Keratinocyte (primary cell): ENCODE measurements around the gene KLK7. TPM values are rescaled to one million over a fixed set of nuclear protein-coding genes. Genes with fewer than 3 reads are reported as not detected.

ENCODE experiments used
- DNase-seq: peaks from one replicate; pipeline ENCODE4 v3.0.0-alpha.2; 2011; ENCODE audit warnings: low read depth, missing footprints, low spot score
- FAIRE-seq: peaks from 2 replicates; lab custom pipeline; 2011; peaks lifted over from hg19 to GRCh38; lab: Jason Lieb, UNC
- H2AFZ ChIP-seq: 2 replicates; pipeline ENCODE4 v1.6.0; 2012; ENCODE audit warnings: low read length, control low read depth, inconsistent platforms; ENCODE audit not compliant: control insufficient read depth
- H3K27ac ChIP-seq: 2 replicates; pipeline ENCODE4 v1.5.1; 2011; ENCODE audit warnings: low read length; ENCODE audit not compliant: control insufficient read depth, insufficient read depth
- H3K27me3 ChIP-seq: 3 replicates; pipeline ENCODE4 v1.6.0; 2011; ENCODE audit warnings: low read length; ENCODE audit not compliant: control insufficient read depth, insufficient read depth; ENCODE audit errors: extremely low read depth
- H3K36me3 ChIP-seq, 2 experiments: 2 replicates in 1 of 2; 3 replicates in 1 of 2; pipeline ENCODE4 v1.5.1; 2011; ENCODE audit warnings: low read length in 2 of 2, mild to moderate bottlenecking in 1 of 2; ENCODE audit not compliant: control insufficient read depth in 2 of 2, insufficient read depth in 2 of 2; ENCODE audit errors: extremely low read depth in 1 of 2
- H3K4me1 ChIP-seq: 3 replicates; pipeline ENCODE4 v1.5.1; 2011; ENCODE audit warnings: low read length; ENCODE audit not compliant: control insufficient read depth, insufficient read depth; ENCODE audit errors: extremely low read depth
- H3K4me2 ChIP-seq: 3 replicates; pipeline ENCODE4 v1.6.0; 2011; ENCODE audit warnings: low read depth, low read length; ENCODE audit not compliant: control insufficient read depth, insufficient read depth; ENCODE audit errors: extremely low read depth
- H3K4me3 ChIP-seq, 3 experiments: fragments of 200-600 bp in 1 of 3; sonication (generic) in 1 of 3; 2 replicates in 2 of 3; 3 replicates in 1 of 3; pipeline ENCODE4 v1.5.1; 2011 to 2016; ENCODE audit warnings: low read length in 3 of 3, mild to moderate bottlenecking in 3 of 3, control low read depth in 2 of 3, inconsistent platforms in 1 of 3, low read depth in 1 of 3, mixed read lengths in 1 of 3, mixed run types in 1 of 3, moderate library complexity in 1 of 3; ENCODE audit not compliant: control insufficient read depth in 2 of 3, insufficient read depth in 2 of 3; ENCODE audit errors: extremely low read depth in 1 of 3
- H3K79me2 ChIP-seq: 2 replicates; pipeline ENCODE4 v1.6.0; 2012; ENCODE audit warnings: low read length; ENCODE audit not compliant: control insufficient read depth, insufficient read depth
- H3K9ac ChIP-seq: 3 replicates; pipeline ENCODE4 v1.6.0; 2011; ENCODE audit warnings: low read length; ENCODE audit not compliant: control insufficient read depth, insufficient read depth; ENCODE audit errors: extremely low read depth
- H3K9me1 ChIP-seq: 3 replicates; pipeline ENCODE4 v1.6.0; 2011; ENCODE audit warnings: low read length; ENCODE audit not compliant: control insufficient read depth, insufficient read depth; ENCODE audit errors: extremely low read depth
- H3K9me3 ChIP-seq: 2 replicates; pipeline ENCODE4 v1.5.1; 2012; ENCODE audit warnings: low read depth, low read length; ENCODE audit not compliant: control insufficient read depth
- H4K20me1 ChIP-seq: 3 replicates; pipeline ENCODE4 v1.6.0; 2011; ENCODE audit warnings: low read length; ENCODE audit not compliant: control insufficient read depth, insufficient read depth; ENCODE audit errors: extremely low read depth
- EZH2 ChIP-seq: IDR thresholded peaks from one replicate; pipeline ENCODE4 v1.6.1; 2012; ENCODE audit warnings: inconsistent platforms, mild to moderate bottlenecking, low read length, moderate library complexity
- dilution Hi-C: fragments of 300-500 bp; cut with MboI; formaldehyde crosslinking; loops from one replicate; pipeline ENCODE4 v1.7.0; 2020; ENCODE audit warnings: low sequenced_read_pairs; ENCODE audit not compliant: extremely low pct_ligation_motif_present
- polyA plus RNA-seq, 5 experiments: library from polyadenylated mRNA; depleted of rRNA in 3 of 5; stranded (reverse) in 3 of 5; stranded (forward) in 1 of 5; unstranded in 1 of 5; fragments of >200 nt; gene quantifications; 1 replicate in 1 of 5; 2 replicates in 3 of 5; 3 replicates in 1 of 5; pipeline versions ENCODE4 v1.2.1 to v1.2.3, GENCODE V29; 2011 to 2012; ENCODE audit warnings: missing spikeins in 2 of 5, low read depth in 1 of 5, low replicate concordance in 1 of 5
- TF ChIP-seq, protein P1 (sequence below), 3 experiments: IDR thresholded peaks in 1 of 3; conservative IDR thresholded peaks in 1 of 3; optimal IDR thresholded peaks in 1 of 3; 2 replicates in 2 of 3; 3 replicates in 1 of 3; pipeline versions ENCODE3 to v1.5.1; 2011; ENCODE audit warnings: low read length in 3 of 3, mild to moderate bottlenecking in 3 of 3, moderate library complexity in 2 of 3, control low read depth in 1 of 3, inconsistent platforms in 1 of 3; ENCODE audit not compliant: insufficient read depth in 2 of 3; ENCODE audit errors: extremely low read depth in 1 of 3

The KLK7 gene
- polyA plus RNA-seq, 1 donor (not counting 4 experiments of a cell fraction or from before 2014, with no cell fraction given): 29.2 TPM

- peak overlapping the region; percentile 54 for H3K27ac ChIP-seq
- peak; percentile 98 for FAIRE-seq
- no peaks in the 10 kb centered on the region for H3K9me1 ChIP-seq
- peak overlapping the region; percentile 50 for H2AFZ ChIP-seq
- H3K27me3 ChIP-seq: no peaks in the 10 kb centered on the region
- H3K36me3 ChIP-seq: peaks cover 7 to 9% of the 10 kb centered on the region in 2 experiments
- peaks cover 38% of the 10 kb centered on the region for H3K4me1 ChIP-seq
- no peaks in the 10 kb centered on the region for H3K79me2 ChIP-seq
- dilution Hi-C loops: no loop called here
- H3K4me2 ChIP-seq: peak overlapping the region; percentile 62
- TF ChIP-seq EZH2: no peak
- TF ChIP-seq, protein P1, sequence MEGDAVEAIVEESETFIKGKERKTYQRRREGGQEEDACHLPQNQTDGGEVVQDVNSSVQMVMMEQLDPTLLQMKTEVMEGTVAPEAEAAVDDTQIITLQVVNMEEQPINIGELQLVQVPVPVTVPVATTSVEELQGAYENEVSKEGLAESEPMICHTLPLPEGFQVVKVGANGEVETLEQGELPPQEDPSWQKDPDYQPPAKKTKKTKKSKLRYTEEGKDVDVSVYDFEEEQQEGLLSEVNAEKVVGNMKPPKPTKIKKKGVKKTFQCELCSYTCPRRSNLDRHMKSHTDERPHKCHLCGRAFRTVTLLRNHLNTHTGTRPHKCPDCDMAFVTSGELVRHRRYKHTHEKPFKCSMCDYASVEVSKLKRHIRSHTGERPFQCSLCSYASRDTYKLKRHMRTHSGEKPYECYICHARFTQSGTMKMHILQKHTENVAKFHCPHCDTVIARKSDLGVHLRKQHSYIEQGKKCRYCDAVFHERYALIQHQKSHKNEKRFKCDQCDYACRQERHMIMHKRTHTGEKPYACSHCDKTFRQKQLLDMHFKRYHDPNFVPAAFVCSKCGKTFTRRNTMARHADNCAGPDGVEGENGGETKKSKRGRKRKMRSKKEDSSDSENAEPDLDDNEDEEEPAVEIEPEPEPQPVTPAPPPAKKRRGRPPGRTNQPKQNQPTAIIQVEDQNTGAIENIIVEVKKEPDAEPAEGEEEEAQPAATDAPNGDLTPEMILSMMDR (optimal IDR thresholded peaks at IDR 0.05 in 1 of 3, IDR thresholded peaks at IDR 0.05 in 1 of 3, conservative IDR thresholded peaks at IDR 0.05 in 1 of 3; ENCODE audit: extremely low read depth in 1 of 3, insufficient read depth in 2 of 3, low read length in 3 of 3): no peak
- H3K9ac ChIP-seq: peak overlapping the region; percentile 54
- H3K9me3 ChIP-seq: no peaks in the 10 kb centered on the region
- no peak for DNase-seq
- peak overlapping the region in 2 of 3 experiments; percentile 30 to 31 for H3K4me3 ChIP-seq
- H4K20me1 ChIP-seq: no peaks in the 10 kb centered on the region
Measured at GRCh38 chr19:51010066-51010795, 26.5 kb upstream of the KLK7 start.

GRCh38 chr19:51009061-51009891, 25.6 kb upstream of the KLK7 start:
- Histone ChIP-seq H3K27me3 (no peaks in the 10 kb centered on the region), H3K27ac (peak overlapping the region; percentile 54), H3K9ac (peak overlapping the region; percentile 54), H2AFZ (no peak overlapping the region), H3K9me1 (no peaks in the 10 kb centered on the region), H3K79me2 (no peaks in the 10 kb centered on the region), H3K4me2 (peak overlapping the region; percentile 62), H3K9me3 (no peaks in the 10 kb centered on the region), H4K20me1 (no peaks in the 10 kb centered on the region), H3K4me1 (peaks cover 38% of the 10 kb centered on the region), H3K4me3 (peak overlapping the region in 1 of 3 experiments; percentile 31), H3K36me3 (peaks cover under 1 to 4% of the 10 kb centered on the region in 2 experiments)
- TF ChIP-seq, protein P1 (optimal IDR thresholded peaks at IDR 0.05 in 1 of 3, IDR thresholded peaks at IDR 0.05 in 1 of 3, conservative IDR thresholded peaks at IDR 0.05 in 1 of 3; ENCODE audit: extremely low read depth in 1 of 3, insufficient read depth in 2 of 3, low read length in 3 of 3): no peak
- TF ChIP-seq EZH2: no peak
- dilution Hi-C loops: no loop called here
- FAIRE-seq: peak; percentile 32
- DNase-seq: no peak
